ENCODE measurements around the gene CHRM4.

DNA sequence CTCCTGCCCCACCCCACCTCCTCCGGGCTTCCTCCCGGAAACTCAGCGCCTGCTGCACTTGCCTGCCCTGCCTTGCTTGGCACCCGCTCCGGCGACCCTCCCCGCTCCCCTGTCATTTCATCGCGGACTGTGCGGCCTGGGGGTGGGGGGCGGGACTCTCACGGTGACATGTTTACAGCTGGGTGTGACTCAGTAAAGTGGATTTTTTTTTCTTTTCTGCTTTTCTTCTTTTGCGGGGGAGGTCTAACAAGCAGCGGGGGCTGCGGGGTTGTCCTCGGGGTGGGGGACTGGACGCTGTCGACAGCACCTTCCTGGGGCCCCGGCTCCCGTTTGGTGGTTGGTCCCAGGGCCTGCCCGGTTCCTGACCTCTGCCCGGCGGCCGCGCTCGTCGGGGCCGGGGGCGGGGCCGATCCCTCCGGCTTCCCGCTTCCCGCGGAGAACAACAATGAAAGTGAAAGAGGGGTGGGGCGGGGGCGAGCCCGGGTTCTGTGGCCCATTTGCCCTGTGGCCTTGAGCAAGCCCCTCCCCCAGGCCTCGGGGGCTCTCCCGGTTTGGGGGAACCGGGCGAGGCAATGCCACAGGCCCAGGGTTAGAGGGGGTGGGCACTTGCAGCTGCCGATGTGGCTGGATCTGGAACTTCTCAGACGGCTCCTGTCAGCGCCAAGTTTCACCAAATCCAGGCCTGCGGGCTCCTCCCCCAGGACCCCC lies 11.1 kb downstream of the CHRM4 start:
- TF ChIP-seq, protein P1, sequence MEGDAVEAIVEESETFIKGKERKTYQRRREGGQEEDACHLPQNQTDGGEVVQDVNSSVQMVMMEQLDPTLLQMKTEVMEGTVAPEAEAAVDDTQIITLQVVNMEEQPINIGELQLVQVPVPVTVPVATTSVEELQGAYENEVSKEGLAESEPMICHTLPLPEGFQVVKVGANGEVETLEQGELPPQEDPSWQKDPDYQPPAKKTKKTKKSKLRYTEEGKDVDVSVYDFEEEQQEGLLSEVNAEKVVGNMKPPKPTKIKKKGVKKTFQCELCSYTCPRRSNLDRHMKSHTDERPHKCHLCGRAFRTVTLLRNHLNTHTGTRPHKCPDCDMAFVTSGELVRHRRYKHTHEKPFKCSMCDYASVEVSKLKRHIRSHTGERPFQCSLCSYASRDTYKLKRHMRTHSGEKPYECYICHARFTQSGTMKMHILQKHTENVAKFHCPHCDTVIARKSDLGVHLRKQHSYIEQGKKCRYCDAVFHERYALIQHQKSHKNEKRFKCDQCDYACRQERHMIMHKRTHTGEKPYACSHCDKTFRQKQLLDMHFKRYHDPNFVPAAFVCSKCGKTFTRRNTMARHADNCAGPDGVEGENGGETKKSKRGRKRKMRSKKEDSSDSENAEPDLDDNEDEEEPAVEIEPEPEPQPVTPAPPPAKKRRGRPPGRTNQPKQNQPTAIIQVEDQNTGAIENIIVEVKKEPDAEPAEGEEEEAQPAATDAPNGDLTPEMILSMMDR (IDR thresholded peaks at IDR 0.05), result no peak
- no peak for TF ChIP-seq POLR2A (IDR thresholded peaks at IDR 0.05)
